ENCODE data around the gene HEXIM2. TPM values are rescaled to one million over a fixed set of nuclear protein-coding genes. Genes with fewer than 3 reads are reported as not detected.

Gene HEXIM2
- total RNA-seq, 1 experiment from 2014 or later = 12.5 TPM

DNA sequence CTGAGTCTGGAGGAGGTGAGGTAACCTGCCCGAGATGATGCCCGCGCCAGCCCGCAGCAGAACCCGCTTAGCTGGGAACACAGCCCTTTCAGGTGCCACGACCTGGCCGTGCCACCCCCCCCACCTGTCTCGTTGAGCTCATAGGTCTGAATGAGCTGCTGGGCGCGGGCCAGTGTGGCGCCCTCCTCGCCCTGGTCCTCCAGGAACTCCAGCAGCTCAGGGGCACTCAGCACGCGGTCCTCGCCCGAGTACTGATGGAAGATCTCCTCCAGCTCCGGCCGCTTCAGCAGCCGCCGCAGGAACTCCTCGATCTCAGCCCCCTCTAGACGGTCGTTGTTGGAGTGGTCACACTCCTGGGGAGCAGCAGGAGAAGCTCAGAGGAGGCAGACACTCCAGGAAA, 43.0 kb upstream of the HEXIM2 start:
- no peak overlapping the region for H3K14ac ChIP-seq (ENCODE audit: insufficient read depth, low read length)
- H2AFZ ChIP-seq (ENCODE audit: low read length) = no peak overlapping the region
- no peaks in the 10 kb centered on the region for H4K20me1 ChIP-seq (ENCODE audit: control insufficient read depth, insufficient read depth, insufficient read length)
- H3K18ac ChIP-seq (ENCODE audit: insufficient read length, low read depth, low read length) = no peak overlapping the region
- H4K5ac ChIP-seq (ENCODE audit: insufficient read length, low read depth, low read length) = no peak overlapping the region
- H3K56ac ChIP-seq (ENCODE audit: insufficient read length, low read depth, low read length) = no peak overlapping the region
- no peak overlapping the region for H2BK12ac ChIP-seq (ENCODE audit: insufficient read length, low read depth, low read length)
- no CpG with 5 or more reads among the region's 23 CpGs for WGBS (ENCODE audit: extremely low coverage, insufficient read length, low lambda C conversion rate)
- Mint-ChIP-seq H3K27ac (no peak overlapping the region), H3K4me3 (no peak overlapping the region), H3K4me1 (peaks cover 8 to 31% of the 10 kb centered on the region in 2 experiments), H3K36me3 (ENCODE audit: insufficient read depth in 1 of 3, low read depth in 3 of 3) (peaks cover 0 to 4% (median 0%) of the 10 kb centered on the region in 3 experiments; a peak in 4 of 7 replicates), H3K27me3 (ENCODE audit: low read depth) (no peaks in the 10 kb centered on the region), H3K9me3 (no peaks in the 10 kb centered on the region)
- H3K4ac ChIP-seq (ENCODE audit: low read depth, low read length) = no peak overlapping the region
- no peak overlapping the region for H3K9ac ChIP-seq (ENCODE audit: extremely low read depth, insufficient read length, low read length)
- H3K79me2 ChIP-seq (ENCODE audit: insufficient read depth, low read length) = no peaks in the 10 kb centered on the region
- no peaks in the 10 kb centered on the region for H3K79me1 ChIP-seq (ENCODE audit: insufficient read depth, low read depth, low read length, poor library complexity, severe bottlenecking)
- no peak overlapping the region for H4K8ac ChIP-seq (replicated peaks; ENCODE audit: insufficient read length, low read depth, low read length)
- H3T11ph ChIP-seq (ENCODE audit: low read length) = no peak overlapping the region
- H3K27me3 ChIP-seq (ENCODE audit: insufficient read depth, low read length) = no peaks in the 10 kb centered on the region
- H2BK15ac ChIP-seq (ENCODE audit: low read depth, low read length) = no peak overlapping the region
- no peak overlapping the region for H4K91ac ChIP-seq (ENCODE audit: insufficient read length, low read depth, low read length)
- no peak overlapping the region for H2BK120ac ChIP-seq (ENCODE audit: low read depth, low read length, poor library complexity, severe bottlenecking)
- H3K23me2 ChIP-seq (ENCODE audit: insufficient read length, low read depth, low read length, poor library complexity, severe bottlenecking) = no peaks in the 10 kb centered on the region
- H3K27ac ChIP-seq (ENCODE audit: insufficient read length, low read depth, low read length) = no peak overlapping the region
- H2AK5ac ChIP-seq (ENCODE audit: insufficient read length, low read length) = no peak overlapping the region
- H2BK5ac ChIP-seq (ENCODE audit: insufficient read length, low read length) = no peak overlapping the region
- no peak overlapping the region for H3K23ac ChIP-seq (ENCODE audit: insufficient read length, low read depth, low read length)
- TF ChIP-seq CTCF (conservative IDR thresholded peaks at IDR 0.05) = no peak
- H2BK20ac ChIP-seq (ENCODE audit: low read depth, low read length, poor library complexity, severe bottlenecking) = no peak overlapping the region
- no peaks in the 10 kb centered on the region for H3K4me1 ChIP-seq (ENCODE audit: insufficient read depth, low read length)
- no peaks in the 10 kb centered on the region for H3K9me3 ChIP-seq (ENCODE audit: control insufficient read depth, low read depth, low read length)
- no peak overlapping the region for H3K4me2 ChIP-seq (ENCODE audit: insufficient read depth, insufficient read length, low read length)
- no peak for DNase-seq
